HepG2 (cell line): ENCODE measurements around the gene BCL2L1. TPM values are rescaled to one million over a fixed set of nuclear protein-coding genes. Genes with fewer than 3 reads are reported as not detected.

Experiments
- AKAP8 ChIP-seq: sonication (generic); formaldehyde crosslinking; IDR thresholded peaks from 2 replicates; pipeline ENCODE4 v1.5.1; 2020; ENCODE audit warnings: mild to moderate bottlenecking, missing genetic modification reagents
- GABPA ChIP-seq, 2 experiments: IDR thresholded peaks; 2 replicates each; pipeline ENCODE4 v1.6.1; 2011 to 2016; ENCODE audit warnings: low read depth in 2 of 2, low read length in 1 of 2, missing biosample characterization in 1 of 2, missing genetic modification characterization in 1 of 2
- JARID2 ChIP-seq: sonication (generic); formaldehyde crosslinking; IDR thresholded peaks from 2 replicates; pipeline ENCODE4 v1.8.1; 2023; ENCODE audit warnings: missing genetic modification reagents, inconsistent platforms; ENCODE audit not compliant: insufficient replicate concordance
- KAT7 ChIP-seq: IDR thresholded peaks from 2 replicates; pipeline ENCODE4 v1.6.1; 2018; ENCODE audit warnings: borderline replicate concordance, missing compliant biosample characterization
- KLF16 ChIP-seq, 2 experiments: sonication (generic) in 1 of 2; formaldehyde crosslinking in 1 of 2; IDR thresholded peaks; 2 replicates each; pipeline versions ENCODE4 v1.6.1 to v1.8.0; 2016 to 2023; ENCODE audit warnings: missing genetic modification reagents in 2 of 2, missing compliant biosample characterization in 1 of 2
- MNT ChIP-seq: fragments of 450-650 bp; IDR thresholded peaks from 2 replicates; pipeline ENCODE4 v1.6.1; 2016
- MXI1 ChIP-seq: IDR thresholded peaks from 3 replicates; pipeline ENCODE4 v1.6.1; 2012; ENCODE audit warnings: low read depth, low read length, inconsistent platforms, borderline replicate concordance
- NFRKB ChIP-seq: fragments of 450-650 bp; IDR thresholded peaks from 2 replicates; pipeline ENCODE4 v1.6.1; 2017
- POLR2A ChIP-seq, 2 experiments: IDR thresholded peaks; 2 replicates each; pipeline ENCODE4 v1.6.1; 2011; ENCODE audit warnings: low read depth in 2 of 2, low read length in 2 of 2, mild to moderate bottlenecking in 1 of 2, moderate library complexity in 1 of 2; ENCODE audit not compliant: insufficient read depth in 1 of 2
- SMAD9 ChIP-seq: sonication (generic); formaldehyde crosslinking; IDR thresholded peaks from 2 replicates; pipeline ENCODE4 v1.5.1; 2020; ENCODE audit warnings: mild to moderate bottlenecking, missing genetic modification reagents
- SNAPC5 ChIP-seq: sonication (generic); formaldehyde crosslinking; IDR thresholded peaks from 2 replicates; pipeline ENCODE4 v1.8.1; 2023; ENCODE audit warnings: mild to moderate bottlenecking, missing genetic modification reagents, borderline replicate concordance
- SOX13 ChIP-seq, 3 experiments: fragments of 450-650 bp in 1 of 3; sonication (generic) in 1 of 3; formaldehyde crosslinking in 1 of 3; IDR thresholded peaks in 2 of 3; conservative IDR thresholded peaks in 1 of 3; 2 replicates each; pipeline versions ENCODE4 v1.5.0 to v1.6.1; 2016 to 2020; ENCODE audit warnings: antibody characterized with exemption in 1 of 3, mild to moderate bottlenecking in 1 of 3, missing compliant biosample characterization in 1 of 3, missing genetic modification reagents in 1 of 3, moderate library complexity in 1 of 3
- SRY ChIP-seq: sonication (generic); formaldehyde crosslinking; IDR thresholded peaks from 2 replicates; pipeline ENCODE4 v1.8.0; 2022; ENCODE audit warnings: mild to moderate bottlenecking, missing genetic modification reagents
- YEATS2 ChIP-seq: sonication (generic); formaldehyde crosslinking; IDR thresholded peaks from 2 replicates; pipeline ENCODE4 v1.4.0; 2020; ENCODE audit warnings: missing genetic modification reagents, borderline replicate concordance
- ZBTB21 ChIP-seq: sonication (generic); formaldehyde crosslinking; IDR thresholded peaks from 2 replicates; pipeline ENCODE4 v1.4.0; 2020; ENCODE audit warnings: missing genetic modification reagents
- ZBTB38 ChIP-seq: sonication (generic); formaldehyde crosslinking; IDR thresholded peaks from 2 replicates; pipeline ENCODE4 v1.5.1; 2020; ENCODE audit warnings: mild to moderate bottlenecking, missing genetic modification reagents
- ZKSCAN1 ChIP-seq: fragments of 150-350 bp; IDR thresholded peaks from 2 replicates; pipeline ENCODE4 v1.6.1; 2014; ENCODE audit warnings: low read length
- ZNF557 ChIP-seq: sonication (generic); formaldehyde crosslinking; IDR thresholded peaks from 2 replicates; pipeline ENCODE4 v1.4.0; 2020; ENCODE audit warnings: missing genetic modification reagents
- ZNF563 ChIP-seq: sonication (generic); formaldehyde crosslinking; IDR thresholded peaks from 2 replicates; pipeline ENCODE4 v1.8.0; 2022; ENCODE audit warnings: mild to moderate bottlenecking, moderate library complexity, missing genetic modification reagents
- ZNF574 ChIP-seq: sonication (generic); formaldehyde crosslinking; IDR thresholded peaks from 2 replicates; pipeline ENCODE4 v1.4.0; 2020; ENCODE audit warnings: missing genetic modification reagents
- ZNF7 ChIP-seq: IDR thresholded peaks from 2 replicates; pipeline ENCODE4 v1.6.1; 2016; ENCODE audit warnings: missing biosample characterization, missing genetic modification reagents
- ZNF784 ChIP-seq: sonication (generic); formaldehyde crosslinking; IDR thresholded peaks from 2 replicates; pipeline ENCODE4 v1.5.1; 2020; ENCODE audit warnings: missing genetic modification reagents, mild to moderate bottlenecking, borderline replicate concordance
- ZNF792 ChIP-seq: IDR thresholded peaks from 2 replicates; pipeline ENCODE4 v1.6.1; 2016
- ZSCAN21 ChIP-seq: sonication (generic); formaldehyde crosslinking; IDR thresholded peaks from 2 replicates; pipeline ENCODE4 v1.8.0; 2022; ENCODE audit warnings: mild to moderate bottlenecking, missing genetic modification reagents, moderate library complexity, borderline replicate concordance
- polyA plus RNA-seq, 8 experiments: library from polyadenylated mRNA; depleted of rRNA in 3 of 8; stranded (reverse) in 7 of 8; unstranded in 1 of 8; fragments of >200 nt; fragmentation: Illumina TruSeq in 4 of 8; extraction: Trizol in 4 of 8; gene quantifications; 2 replicates each; pipeline versions ENCODE4 v1.2.1 to v1.2.3, GENCODE V29; 2011 to 2016; ENCODE audit warnings: low read depth in 4 of 8, missing spikeins in 1 of 8, mixed read lengths in 1 of 8; ENCODE audit not compliant: insufficient read depth in 1 of 8
- total RNA-seq, 5 experiments: library from RNA; depleted of rRNA; stranded (reverse); fragments of >200 nt; fragmentation: Illumina TruSeq; extraction: Trizol; gene quantifications; 2 replicates each; pipeline ENCODE4 v1.2.3, GENCODE V29; 2016; ENCODE audit warnings: low read depth in 1 of 5

The BCL2L1 gene
- total and polyA plus RNA-seq, 2 of the 13 experiments (the other 11 are each of a cell fraction or from before 2014, with no cell fraction given): 164 to 258 TPM

GRCh38 chr20:31712112-31712553 is 10.5 kb downstream of the BCL2L1 start (continued):
- peak; percentile 12 for TF ChIP-seq JARID2 (CRISPR knock-in tag)
- no peak for TF ChIP-seq ZNF784
- TF ChIP-seq KAT7: peak; percentile 11; the same call in 1 of the 2 replicates
- TF ChIP-seq ZBTB38 (CRISPR knock-in tag): peak; percentile 80; the same call in 1 of the 2 replicates
- TF ChIP-seq ZBTB21: 0 out of 2 replicates have a peak, but pooled peaks have one; percentile 38
- no peak for TF ChIP-seq ZKSCAN1
- peak; percentile 42; the same call in 1 of the 2 replicates for TF ChIP-seq ZSCAN21 (CRISPR knock-in tag)
- no peak for TF ChIP-seq ZNF557
- TF ChIP-seq SNAPC5: no peak
- no peak for TF ChIP-seq MNT
- TF ChIP-seq POLR2A (IDR thresholded peaks at IDR 0.05; ENCODE audit: insufficient read depth in 1 of 2, low read depth in 2 of 2, low read length in 2 of 2): peak in 1 of 2 experiments; percentile 45; a peak in 1 of 4 replicates
- no peak for TF ChIP-seq SOX13 (IDR thresholded peaks at IDR 0.05)
- TF ChIP-seq SOX13 (CRISPR knock-in tag; conservative IDR thresholded peaks at IDR 0.05 in 1 of 2, IDR thresholded peaks at IDR 0.05 in 1 of 2): peak in 1 of 2 experiments; percentile 37; a peak in 1 of 4 replicates
- TF ChIP-seq ZNF7: peak; percentile 55; the same call in 1 of the 2 replicates
- no peak for TF ChIP-seq MXI1
- TF ChIP-seq YEATS2 (CRISPR knock-in tag): 0 out of 2 replicates have a peak, but pooled peaks have one; percentile 10
- no peak for TF ChIP-seq ZNF574
- TF ChIP-seq SRY: peak; percentile 60; the same call in 1 of the 2 replicates
- TF ChIP-seq GABPA (IDR thresholded peaks at IDR 0.05; ENCODE audit: low read depth, low read length): no peak
- no peak for TF ChIP-seq GABPA (CRISPR knock-in tag; IDR thresholded peaks at IDR 0.05; ENCODE audit: low read depth)
- TF ChIP-seq KLF16 (CRISPR knock-in tag; IDR thresholded peaks at IDR 0.05): no peak; a peak in 1 of 4 replicates
- no peak for TF ChIP-seq SMAD9 (CRISPR knock-in tag)
- no peak for TF ChIP-seq ZNF563 (CRISPR knock-in tag)
- peak; percentile 32; the same call in 1 of the 2 replicates for TF ChIP-seq ZNF792 (CRISPR knock-in tag)
- no peak for TF ChIP-seq AKAP8 (CRISPR knock-in tag)
- no peak for TF ChIP-seq NFRKB
